ENCODE data around the gene TRMT11. TPM values are rescaled to one million over a fixed set of nuclear protein-coding genes. Genes with fewer than 3 reads are reported as not detected.

TRMT11 gene
- total and polyA plus RNA-seq, 10 of the 15 experiments (the other 5 are each of a cell fraction or from before 2014, with no cell fraction given), result 34.0 to 81.1 (median 43.7) TPM

DNA sequence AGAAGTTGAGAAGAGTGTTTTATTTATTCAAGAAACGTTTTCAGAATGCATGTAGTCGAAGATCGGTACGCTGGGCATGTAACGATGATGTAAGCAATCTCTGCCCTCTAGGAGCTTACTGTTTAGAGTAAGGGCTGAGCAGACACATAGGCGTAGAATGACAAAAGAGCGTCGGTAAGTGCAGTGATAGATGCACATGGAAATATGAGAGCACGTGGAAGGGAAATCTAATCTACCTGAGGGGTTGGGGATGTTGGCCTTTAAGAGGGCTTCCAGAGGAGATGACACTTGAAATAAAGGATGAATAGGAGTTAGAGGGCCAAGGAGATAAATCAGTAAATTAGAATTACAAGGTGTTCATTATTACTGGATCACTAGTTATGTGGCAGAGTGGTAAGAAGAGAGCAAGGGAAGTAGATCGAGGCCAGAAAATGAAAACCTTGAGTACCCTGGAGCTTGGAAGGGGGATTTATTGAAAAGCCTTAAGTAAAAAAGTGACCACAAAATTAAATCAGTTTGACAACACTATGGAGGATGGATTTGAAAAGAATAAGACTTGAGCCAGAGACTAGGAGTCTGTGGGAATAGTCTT, 782 bp downstream of the TRMT11 start:
- ChIA-PET RAD21 (ENCODE audit: unreplicated experiment) (interaction anchor here (0.5 to 3.6 kb wide), 11 partner anchors 8 to 645 kb away, joined by 3 to 21 read pairs (median 5); partner anchors contain the start of genes HINT3 and NCOA7), SMC1A (ENCODE audit: uncharacterized antibody, unreplicated experiment) (interaction anchor here (0.8 to 3.6 kb wide), 13 partner anchors 8 to 234 kb away, joined by 3 to 26 read pairs (median 7); partner anchors contain the start of genes HINT3 and NCOA7), CTCF (interaction anchor here (0.8 to 4.0 kb wide), 15 partner anchors 8 to 357 kb away, joined by 3 to 44 read pairs (median 6); partner anchors contain the start of genes HINT3 and NCOA7), POLR2A (interaction anchor here (0.6 to 2.4 kb wide), 9 partner anchors 8 to 206 kb away, joined by 3 to 10 read pairs (median 6); partner anchors contain the start of genes HINT3 and NCOA7)
- no peaks in the 10 kb centered on the region for H3K36me3 ChIP-seq (ENCODE audit: control insufficient read depth in 2 of 2, insufficient read depth in 2 of 2, low read length in 1 of 2)
- peak overlapping the region; percentile 97 for H2AFZ ChIP-seq (ENCODE audit: control insufficient read depth, low read depth, low read length)
- intact Hi-C loops (cut with micrococcal nuclease; ENCODE audit: unreplicated experiment) (loop anchor here (5.0 kb wide), 2 partner anchors 190 to 205 kb away; no protein-coding TSS in a partner anchor), in situ Hi-C loops (cut with MboI) (no loop called here)
- no peaks in the 10 kb centered on the region for H3K9me3 ChIP-seq (replicated peaks; ENCODE audit: control insufficient read depth, insufficient read depth, low read length)
- no peak for DNase-seq (ENCODE audit: low read depth, low spot score)
- no peak for FAIRE-seq
- no peaks in the 10 kb centered on the region for H4K20me1 ChIP-seq (ENCODE audit: control insufficient read depth, insufficient read depth)
- peaks cover 5% of the 10 kb centered on the region; the same call in 1 of the 2 replicates for H3K4me1 ChIP-seq (ENCODE audit: control insufficient read depth, insufficient read depth, low read length)
- ATAC-seq, result peak; percentile 67
- peak overlapping the region; percentile 99 for H3K9ac ChIP-seq (ENCODE audit: control insufficient read depth, insufficient read depth, low read length)
- peak overlapping the region; percentile 95 for H3K27ac ChIP-seq (ENCODE audit: control insufficient read depth, insufficient read depth)
- peak overlapping the region; percentile 88 for H3K4me2 ChIP-seq (ENCODE audit: control insufficient read depth, insufficient read depth)
- H3K4me3 ChIP-seq, result peak overlapping the region; percentile 85
- WGBS (ENCODE audit: insufficient coverage, insufficient replicate concordance, low lambda C conversion rate, missing lambda C conversion rate), result 42% methylated on average over 10 of the region's 10 CpGs
- H3K79me2 ChIP-seq (ENCODE audit: control insufficient read depth, insufficient read depth, low read length), result peaks cover 67% of the 10 kb centered on the region
- no peaks in the 10 kb centered on the region for H3K27me3 ChIP-seq (replicated peaks in 1 of 2; ENCODE audit: control insufficient read depth in 2 of 2, insufficient read depth in 2 of 2, low read length in 1 of 2)
- TSS peak; percentile 65 for BruUV-seq (replicated peaks)
- TF ChIP-seq EP300 (IDR thresholded peaks at IDR 0.05; ENCODE audit: borderline replicate concordance in 1 of 2, control insufficient read depth in 1 of 2, low read depth in 2 of 2, low read length in 2 of 2) (0 out of 4 replicates have a peak, but pooled peaks of 1 of the 2 experiments have one; percentile 15), HCFC1 (IDR thresholded peaks at IDR 0.05; ENCODE audit: low read length) (no peak), RCOR1 (conservative IDR thresholded peaks at IDR 0.05; ENCODE audit: low read depth, low read length) (no peak), POLR2AphosphoS5 (IDR thresholded peaks at IDR 0.05; ENCODE audit: low read length) (no peak), CEBPZ (IDR thresholded peaks at IDR 0.05; ENCODE audit: low read depth, low read length) (no peak), MXI1 (IDR thresholded peaks at IDR 0.05; ENCODE audit: low read depth, low read length) (peak; percentile 47), ASH2L (IDR thresholded peaks at IDR 0.05; ENCODE audit: borderline replicate concordance, low read depth) (no peak), BMI1 (IDR thresholded peaks at IDR 0.05; ENCODE audit: borderline replicate concordance) (no peak), JUND (IDR thresholded peaks at IDR 0.05; ENCODE audit: low read depth, low read length) (no peak), NKRF (conservative IDR thresholded peaks at IDR 0.05) (no peak), CREB1 (IDR thresholded peaks at IDR 0.05; ENCODE audit: low read depth) (peak; percentile 56; the same call in 1 of the 2 replicates), JUNB (IDR thresholded peaks at IDR 0.05) (no peak)
- TF ChIP-seq, protein P1, sequence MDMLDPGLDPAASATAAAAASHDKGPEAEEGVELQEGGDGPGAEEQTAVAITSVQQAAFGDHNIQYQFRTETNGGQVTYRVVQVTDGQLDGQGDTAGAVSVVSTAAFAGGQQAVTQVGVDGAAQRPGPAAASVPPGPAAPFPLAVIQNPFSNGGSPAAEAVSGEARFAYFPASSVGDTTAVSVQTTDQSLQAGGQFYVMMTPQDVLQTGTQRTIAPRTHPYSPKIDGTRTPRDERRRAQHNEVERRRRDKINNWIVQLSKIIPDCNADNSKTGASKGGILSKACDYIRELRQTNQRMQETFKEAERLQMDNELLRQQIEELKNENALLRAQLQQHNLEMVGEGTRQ (IDR thresholded peaks at IDR 0.05; ENCODE audit: borderline replicate concordance, low read depth, low read length), result peak; percentile 1; the same call in 1 of the 2 replicates
